22Rv1 (cell line): Measurements from ENCODE around the gene SLC66A2.

Source experiments
- CTCF ChIP-seq: fragments of 450-650 bp; IDR thresholded peaks from 2 replicates; pipeline ENCODE4 v1.5.1; 2017; ENCODE audit warnings: mild to moderate bottlenecking
- ZFX ChIP-seq: fragments of 450-650 bp; IDR thresholded peaks from 2 replicates; pipeline ENCODE4 v1.6.1; 2017; ENCODE audit warnings: antibody characterized with exemption, borderline replicate concordance

- TF ChIP-seq CTCF: no peak
- no peak for TF ChIP-seq ZFX
These were observed 68.8 kb downstream of the SLC66A2 start for GRCh38 chr18:79882522-79883241.
